ENCODE data around the gene EIF4E.
"Not testable (repeated sequence)": the region's sequence is repeated elsewhere in the genome, so short reads cannot be mapped to it uniquely, and the experiment has no call there.

Gene EIF4E

GRCh38 chr4:98880884-98881283, 48.0 kb downstream of the EIF4E start:
- DNase-seq (ENCODE audit: low read depth in 2 of 2), result not testable (repeated sequence)

- no peak for DNase-seq (ENCODE audit: low read depth in 2 of 2)
These were observed 49.4 kb downstream of the EIF4E start for GRCh38 chr4:98879515-98879914.

GRCh38 chr4:98873059-98873458, 55.9 kb downstream of the EIF4E start:
- DNase-seq (ENCODE audit: low read depth in 2 of 2), result no peak

- not testable (repeated sequence) for DNase-seq (ENCODE audit: low read depth in 2 of 2)
These were observed 56.6 kb downstream of the EIF4E start for GRCh38 chr4:98872120-98872906.

GRCh38 chr4:98867648-98868047, 61.3 kb downstream of the EIF4E start:
- no peak for DNase-seq (ENCODE audit: low read depth in 2 of 2)

GRCh38 chr4:98865059-98865458, 63.9 kb downstream of the EIF4E start:
- DNase-seq (ENCODE audit: low read depth in 2 of 2), result no peak

- DNase-seq (ENCODE audit: low read depth in 2 of 2), result peak in 1 of 2 experiments; percentile 7
These were observed 64.4 kb downstream of the EIF4E start for GRCh38 chr4:98864560-98864959.

GRCh38 chr4:98862371-98862770, 66.6 kb downstream of the EIF4E start:
- DNase-seq (ENCODE audit: low read depth in 2 of 2), result no peak

- no peak for DNase-seq (ENCODE audit: low read depth in 2 of 2)
These were observed 67.6 kb downstream of the EIF4E start for GRCh38 chr4:98861100-98861884.

- no peak for DNase-seq (ENCODE audit: low read depth in 2 of 2)
These were observed 77.1 kb downstream of the EIF4E start for GRCh38 chr4:98851806-98852205.

GRCh38 chr4:98850937-98851336, 78.0 kb downstream of the EIF4E start:
- no peak for DNase-seq (ENCODE audit: low read depth in 2 of 2)

- no peak for DNase-seq (ENCODE audit: low read depth in 2 of 2)
These were observed 80.5 kb downstream of the EIF4E start for GRCh38 chr4:98848448-98848847.

- DNase-seq (ENCODE audit: low read depth in 2 of 2), result no peak
These were observed 83.0 kb downstream of the EIF4E start for GRCh38 chr4:98845960-98846359.

- DNase-seq (ENCODE audit: low read depth in 2 of 2), result not testable (repeated sequence)
These were observed 86.0 kb downstream of the EIF4E start for GRCh38 chr4:98842917-98843316.

GRCh38 chr4:98838977-98839618, 89.8 kb downstream of the EIF4E start:
- no peak for DNase-seq (ENCODE audit: low read depth in 2 of 2)

- DNase-seq (ENCODE audit: low read depth in 2 of 2), result no peak
These were observed 90.4 kb downstream of the EIF4E start for GRCh38 chr4:98838531-98838930.

GRCh38 chr4:98833384-98833783, 95.5 kb downstream of the EIF4E start:
- no peak for DNase-seq (ENCODE audit: low read depth in 2 of 2)

GRCh38 chr4:98831036-98831435, 97.9 kb downstream of the EIF4E start:
- DNase-seq (ENCODE audit: low read depth in 2 of 2), result not testable (repeated sequence)

Data from stimulated activated CD4-positive, alpha-beta T cell treated with anti-CD3 and anti-CD28 coated beads, Interleukin-12 subunit alpha, Interleukin-12 subunit beta, amount 100 ng/mL, for 24 hours (primary cell).